ENCODE results near the gene HMCN1.

GRCh38 chr1:185774394-185774793 lies 40.2 kb downstream of the HMCN1 start:
- TF ChIP-seq JUNB (IDR thresholded peaks at IDR 0.05; ENCODE audit: unreplicated experiment), result no peak
- TF ChIP-seq CTCF (conservative IDR thresholded peaks at IDR 0.05; ENCODE audit: low read depth in 2 of 2), result no peak
- no peak for TF ChIP-seq EZH2 (IDR thresholded peaks at IDR 0.05; ENCODE audit: low read depth, unreplicated experiment)
- TF ChIP-seq CREB1 (CRISPR knock-in tag; IDR thresholded peaks at IDR 0.05; ENCODE audit: low read depth), result no peak
- no peak for TF ChIP-seq REST (IDR thresholded peaks at IDR 0.05; ENCODE audit: unreplicated experiment)
- TF ChIP-seq NANOG (IDR thresholded peaks at IDR 0.05; ENCODE audit: borderline replicate concordance), result no peak
- TF ChIP-seq POLR2AphosphoS5 (IDR thresholded peaks at IDR 0.05; ENCODE audit: low read depth), result no peak
- no peak for TF ChIP-seq EZH2phosphoT487 (IDR thresholded peaks at IDR 0.05; ENCODE audit: unreplicated experiment)
